Suppressor macrophage treated with lipopolysaccharide for 4 hours (primary cell): Measurements from ENCODE around the gene PBX3.

Source experiments
- DNase-seq: peaks from one replicate; pipeline ENCODE4 v3.0.0-alpha.2; 2020

The PBX3 gene

GRCh38 chr9:125959315-125959714 lies 212.1 kb downstream of the PBX3 start:
- no peak for DNase-seq

- no peak for DNase-seq
Measured at GRCh38 chr9:125959951-125960619, 212.9 kb downstream of the PBX3 start.

- no peak for DNase-seq
Measured at GRCh38 chr9:125960626-125961025, 213.5 kb downstream of the PBX3 start.

GRCh38 chr9:125961072-125961471 lies 213.9 kb downstream of the PBX3 start:
- DNase-seq: peak; percentile 39

GRCh38 chr9:125963932-125964331 lies 216.8 kb downstream of the PBX3 start:
- DNase-seq: no peak

- no peak for DNase-seq
Measured at GRCh38 chr9:125964702-125965225, 217.6 kb downstream of the PBX3 start.

DNA sequence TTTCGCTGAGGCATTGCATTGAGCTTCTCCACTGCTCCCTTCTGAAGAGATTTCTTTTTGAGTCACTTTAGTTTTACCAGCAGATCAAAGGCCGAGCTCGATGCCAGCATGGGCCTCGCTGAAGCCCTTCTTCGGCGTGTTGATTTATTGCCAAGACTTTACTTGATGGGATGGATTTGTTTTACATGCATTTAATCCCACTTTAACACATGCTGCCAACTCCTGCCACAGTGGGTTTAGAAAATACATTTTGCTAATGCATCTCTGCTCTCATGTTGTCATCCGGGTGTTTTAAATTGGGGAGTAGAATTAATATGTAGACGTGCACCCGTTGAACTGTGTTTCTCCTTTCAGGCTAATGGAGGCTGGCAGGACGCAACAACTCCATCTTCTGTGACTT lies 218.3 kb downstream of the PBX3 start:
- no peak for DNase-seq

DNA sequence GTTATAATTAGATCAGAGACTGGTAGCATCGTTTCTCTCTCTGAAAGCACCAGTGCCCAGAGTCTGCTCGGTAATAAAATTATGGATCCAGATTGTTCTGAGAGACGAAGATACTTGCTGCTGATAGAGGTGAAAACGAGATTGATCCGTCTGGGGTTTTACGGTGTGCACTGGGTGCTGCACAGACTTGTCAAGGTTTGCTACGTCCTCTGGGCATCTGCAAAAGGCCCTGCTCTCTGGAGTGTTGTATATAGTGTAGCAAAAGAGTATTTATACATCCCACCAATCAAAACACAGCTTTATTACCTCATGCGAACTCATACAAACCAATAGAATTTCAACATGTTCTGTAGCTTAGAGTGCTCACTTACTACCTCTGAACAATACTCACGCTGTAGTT lies 219.3 kb downstream of the PBX3 start:
- DNase-seq: no peak

GRCh38 chr9:125966959-125967711 lies 220.0 kb downstream of the PBX3 start:
- DNase-seq: no peak

- no peak for DNase-seq
Measured at GRCh38 chr9:125968714-125969374, 221.7 kb downstream of the PBX3 start.

- no peak for DNase-seq
Measured at GRCh38 chr9:125969462-125969861, 222.3 kb downstream of the PBX3 start.

GRCh38 chr9:125969868-125970267 lies 222.7 kb downstream of the PBX3 start:
- no peak for DNase-seq

DNA sequence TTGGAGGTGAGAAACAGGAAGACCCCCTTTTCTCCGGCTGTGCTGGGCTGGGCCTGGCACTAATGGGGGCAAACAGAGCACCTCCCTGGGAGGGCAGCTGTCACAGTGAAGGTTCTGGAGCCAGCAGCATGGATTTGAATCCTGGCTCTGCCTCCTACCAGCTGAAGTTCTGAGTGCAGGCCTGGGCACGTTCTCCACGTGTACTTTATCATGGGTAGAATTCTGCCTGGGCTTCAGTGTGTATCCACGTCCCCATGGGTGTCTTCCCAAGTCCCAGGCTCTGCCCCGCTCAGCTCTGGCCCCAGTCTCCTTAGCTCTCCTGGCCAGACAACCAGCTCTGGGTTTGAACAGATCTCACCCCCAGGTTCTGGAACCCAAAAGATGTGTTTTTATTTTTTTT lies 223.2 kb downstream of the PBX3 start:
- no peak for DNase-seq

GRCh38 chr9:125971050-125971449 lies 223.9 kb downstream of the PBX3 start:
- no peak for DNase-seq

- DNase-seq: no peak
Measured at GRCh38 chr9:125972012-125972729, 225.0 kb downstream of the PBX3 start.

DNA sequence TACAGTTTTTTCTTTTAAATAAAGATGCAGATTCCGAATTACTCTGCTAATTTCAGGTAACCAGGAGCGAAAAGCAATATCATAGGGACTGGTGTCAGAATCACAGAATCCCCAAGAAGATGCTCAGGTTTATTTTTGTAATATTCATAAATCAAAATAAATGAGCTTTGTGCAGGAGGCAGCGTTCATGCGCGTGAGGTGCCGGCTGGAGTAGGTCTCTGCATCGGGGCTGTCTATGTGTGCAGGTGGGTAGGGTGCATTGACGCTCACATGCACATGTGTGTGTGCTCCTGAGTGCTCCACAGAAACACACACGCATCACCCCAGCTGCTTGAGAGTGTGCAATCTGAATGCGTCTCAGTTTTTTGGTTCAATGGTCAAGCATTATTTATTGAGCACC lies 226.4 kb downstream of the PBX3 start:
- no peak for DNase-seq

DNA sequence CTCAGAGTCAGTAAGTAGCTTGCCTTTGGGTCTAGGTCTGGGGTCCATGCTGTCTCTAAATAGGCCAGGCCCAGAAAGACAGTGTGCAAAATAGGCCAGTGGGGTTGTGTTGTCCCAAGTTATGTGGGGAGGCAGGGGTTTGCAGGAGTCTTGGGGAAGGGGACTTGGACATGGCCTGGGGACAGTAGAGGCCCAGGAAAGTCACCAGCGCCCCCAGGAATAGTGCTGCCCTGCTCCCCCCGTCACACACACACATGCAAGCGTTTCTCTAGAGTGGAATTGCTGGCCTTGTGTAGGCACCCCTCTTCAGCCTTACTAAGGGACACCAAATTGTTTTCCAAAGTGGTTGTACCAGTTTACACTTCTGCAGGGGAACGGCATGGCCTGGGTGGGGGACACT lies 227.5 kb downstream of the PBX3 start:
- no peak for DNase-seq

DNA sequence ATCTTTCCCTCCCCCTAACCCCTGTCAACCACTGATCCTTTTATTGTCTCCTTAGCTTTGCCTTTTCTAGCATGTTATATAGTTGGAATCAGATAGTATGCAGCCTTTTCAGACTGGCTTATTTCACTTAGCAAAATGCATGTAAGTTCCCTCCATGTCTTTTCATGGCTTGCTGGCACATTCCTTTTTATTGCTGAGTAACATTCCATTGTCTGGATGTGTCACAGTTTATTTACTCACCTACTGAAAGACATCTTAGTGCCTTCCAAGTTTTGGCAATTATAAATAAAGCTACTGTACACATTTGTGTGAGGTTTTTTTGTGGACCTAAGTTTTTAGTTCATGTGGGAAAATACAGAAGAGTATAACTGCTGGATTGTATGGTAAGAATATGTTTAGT lies 230.1 kb downstream of the PBX3 start:
- no peak for DNase-seq

DNA sequence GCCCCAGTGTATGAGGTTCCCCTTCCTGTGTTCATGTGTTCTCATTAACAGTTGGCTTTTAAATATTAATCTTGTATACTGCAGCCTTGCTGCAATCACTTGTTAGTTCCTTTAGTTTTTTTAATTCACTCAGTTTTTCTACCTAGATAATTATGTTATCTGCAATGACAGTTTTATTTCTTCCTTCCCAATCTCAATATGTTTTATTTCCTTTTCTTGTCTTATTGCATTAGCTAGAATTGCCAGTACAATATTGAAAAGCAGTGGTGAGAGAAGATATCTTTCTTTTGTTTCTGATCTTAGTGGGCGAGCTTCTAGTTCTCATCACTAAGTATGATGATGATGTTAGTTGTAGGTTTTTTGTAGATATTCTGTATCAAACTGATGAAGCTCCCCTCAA lies 232.2 kb downstream of the PBX3 start:
- DNase-seq: no peak

- no peak for DNase-seq
Measured at GRCh38 chr9:125982798-125983406, 235.7 kb downstream of the PBX3 start.

GRCh38 chr9:125983681-125984080 lies 236.5 kb downstream of the PBX3 start:
- DNase-seq: no peak

DNA sequence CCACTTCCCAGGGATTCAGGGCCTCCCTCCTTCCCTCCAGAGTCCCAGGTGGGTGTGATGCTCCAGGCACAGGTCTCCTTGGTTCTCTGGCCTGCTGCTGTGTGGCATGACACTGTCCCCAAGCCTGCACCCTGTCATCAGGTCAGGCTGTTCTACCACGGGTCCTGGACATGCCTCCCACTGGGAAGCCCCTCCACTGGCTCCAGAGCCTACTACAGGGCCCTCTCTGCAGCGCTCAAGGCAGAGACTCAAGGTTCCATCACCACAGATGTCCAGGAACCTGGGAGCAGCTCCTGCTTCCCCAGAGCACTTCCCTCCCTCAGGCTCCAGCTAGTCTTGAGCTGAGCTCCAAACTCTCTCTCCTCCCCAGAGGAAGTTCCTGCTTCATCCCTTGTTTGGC lies 237.3 kb downstream of the PBX3 start:
- DNase-seq: no peak
